Transverse colon (tissue), 4 donors: ENCODE data around the gene NLGN1. TPM values are rescaled to one million over a fixed set of nuclear protein-coding genes. Genes with fewer than 3 reads are reported as not detected.

Experiments used
- DNase-seq: peaks from one replicate; pipeline ENCODE4 v3.0.0-alpha.2; 2019
- H3K27ac ChIP-seq, 4 donors: fragments of 200-600 bp; sonication (generic); 2 replicates each; pipeline ENCODE4 v1.5.1; 2016 to 2018; ENCODE audit warnings: inconsistent platforms in 4 of 4
- H3K27me3 ChIP-seq: fragments of 200-600 bp; sonication (generic); 2 replicates; pipeline ENCODE4 v1.5.1; 2017; ENCODE audit warnings: inconsistent platforms
- H3K36me3 ChIP-seq, 4 donors: fragments of 200-600 bp; sonication (generic); 2 replicates each; pipeline ENCODE4 v1.5.1; 2017 to 2019; ENCODE audit warnings: inconsistent platforms in 4 of 4
- H3K4me1 ChIP-seq, 4 donors: fragments of 200-600 bp; sonication (generic); 2 replicates each; pipeline ENCODE4 v1.5.1; 2017 to 2020; ENCODE audit warnings: inconsistent platforms in 4 of 4
- H3K4me3 ChIP-seq, 4 donors: fragments of 200-600 bp; sonication (generic); 1 replicate in 1 of 4; 2 replicates in 3 of 4; pipeline versions ENCODE4 v1.5.1 to v1.6.1; 2017 to 2019; ENCODE audit warnings: inconsistent platforms in 4 of 4
- H3K9me3 ChIP-seq, 2 donors: fragments of 200-600 bp; sonication (generic); 2 replicates each; pipeline ENCODE4 v1.5.1; 2017 to 2019; ENCODE audit warnings: inconsistent platforms in 2 of 2
- EP300 ChIP-seq: sonication (generic); formaldehyde crosslinking; IDR thresholded peaks from one replicate; pipeline ENCODE4 v1.6.1; 2017; ENCODE audit warnings: antibody characterized with exemption, low read depth
- POLR2A ChIP-seq: fragments of 450-650 bp; IDR thresholded peaks from one replicate; pipeline ENCODE4 v1.6.1; 2016; ENCODE audit warnings: antibody characterized with exemption, mild to moderate bottlenecking, moderate library complexity
- POLR2AphosphoS5 ChIP-seq, 3 donors: sonication (generic); formaldehyde crosslinking; IDR thresholded peaks; one replicate each; pipeline ENCODE4 v1.6.1; 2016; ENCODE audit warnings: antibody characterized with exemption in 3 of 3
- WGBS, 2 donors: methylation state at CpG; one replicate each; pipeline ENCODE4 v1.1.5; 2018; ENCODE audit warnings: low coverage in 1 of 2; 5-methylcytosine and 5-hydroxymethylcytosine counted together
- in situ Hi-C, 4 donors: fragments of 200-750 bp; cut with MboI; loops; one replicate each; pipeline versions ENCODE4 v1.15.0 to v1.15.1; 2017; ENCODE audit warnings: low sequenced_read_pairs in 3 of 4, low pct_ligation_motif_present in 1 of 4, low pct_unique_long_range_greater_than_20kb in 1 of 4
- intact Hi-C: fragments of 100-400 bp; cut with DNase I; formaldehyde crosslinking; loops from one replicate; pipeline ENCODE4 v1.15.1; 2023; ENCODE audit warnings: low total_unique reads
- total RNA-seq, 4 donors: library from RNA; depleted of rRNA; stranded (reverse); fragments of >200 nt; gene quantifications; one replicate each; pipeline ENCODE4 v1.1.0, GENCODE V29; 2016
- TF ChIP-seq, protein P1 (sequence below), 5 experiments: fragments of 200-600 bp in 3 of 5; fragments of 450-650 bp in 2 of 5; sonication (generic) in 3 of 5; IDR thresholded peaks; 1 replicate in 2 of 5; 2 replicates in 3 of 5; pipeline ENCODE4 v1.5.1; 2016 to 2017; ENCODE audit warnings: antibody characterized with exemption in 5 of 5, inconsistent platforms in 3 of 5, mild to moderate bottlenecking in 2 of 5, moderate library complexity in 1 of 5

The NLGN1 gene
- total RNA-seq, 4 donors from 2014 or later = 0.40 to 5.2 (median 1.9) TPM; not detected in 1

DNA sequence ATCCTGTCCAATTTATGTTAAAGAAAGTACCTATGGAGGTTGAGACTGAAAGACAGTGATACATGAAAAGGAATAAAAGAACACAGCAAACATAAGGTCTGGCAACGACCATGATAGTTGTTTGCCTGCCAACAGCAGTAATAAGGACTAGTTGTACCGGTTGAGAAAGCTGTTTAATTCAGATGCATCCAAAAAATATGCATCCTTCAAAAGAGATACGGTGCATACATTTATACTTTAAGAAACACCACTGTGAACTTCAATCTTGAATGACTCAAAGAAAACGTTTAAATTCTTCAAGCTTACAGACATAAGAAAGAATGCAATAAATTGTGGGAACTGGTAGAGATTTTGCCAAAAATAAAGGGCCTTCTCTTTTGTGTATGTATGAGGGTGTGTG, 492.1 kb downstream of the NLGN1 start:
- no peaks in the 10 kb centered on the region for H3K27me3 ChIP-seq
- H3K4me1 ChIP-seq = no peaks in the 10 kb centered on the region
- intact Hi-C loops = no loop called here
- H3K4me3 ChIP-seq = no peak overlapping the region
- WGBS, 2 donors = 22 to 43% methylated on average over 4 of the region's 4 CpGs
- H3K9me3 ChIP-seq = no peaks in the 10 kb centered on the region
- no peak for TF ChIP-seq POLR2AphosphoS5 (IDR thresholded peaks at IDR 0.05)
- no peak for TF ChIP-seq POLR2A
- no peak for TF ChIP-seq EP300
- TF ChIP-seq, protein P1, sequence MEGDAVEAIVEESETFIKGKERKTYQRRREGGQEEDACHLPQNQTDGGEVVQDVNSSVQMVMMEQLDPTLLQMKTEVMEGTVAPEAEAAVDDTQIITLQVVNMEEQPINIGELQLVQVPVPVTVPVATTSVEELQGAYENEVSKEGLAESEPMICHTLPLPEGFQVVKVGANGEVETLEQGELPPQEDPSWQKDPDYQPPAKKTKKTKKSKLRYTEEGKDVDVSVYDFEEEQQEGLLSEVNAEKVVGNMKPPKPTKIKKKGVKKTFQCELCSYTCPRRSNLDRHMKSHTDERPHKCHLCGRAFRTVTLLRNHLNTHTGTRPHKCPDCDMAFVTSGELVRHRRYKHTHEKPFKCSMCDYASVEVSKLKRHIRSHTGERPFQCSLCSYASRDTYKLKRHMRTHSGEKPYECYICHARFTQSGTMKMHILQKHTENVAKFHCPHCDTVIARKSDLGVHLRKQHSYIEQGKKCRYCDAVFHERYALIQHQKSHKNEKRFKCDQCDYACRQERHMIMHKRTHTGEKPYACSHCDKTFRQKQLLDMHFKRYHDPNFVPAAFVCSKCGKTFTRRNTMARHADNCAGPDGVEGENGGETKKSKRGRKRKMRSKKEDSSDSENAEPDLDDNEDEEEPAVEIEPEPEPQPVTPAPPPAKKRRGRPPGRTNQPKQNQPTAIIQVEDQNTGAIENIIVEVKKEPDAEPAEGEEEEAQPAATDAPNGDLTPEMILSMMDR (IDR thresholded peaks at IDR 0.05) = no peak
- H3K27ac ChIP-seq = no peak overlapping the region
- H3K36me3 ChIP-seq = no peaks in the 10 kb centered on the region
- no peak for DNase-seq
- in situ Hi-C loops = no loop called here

DNA sequence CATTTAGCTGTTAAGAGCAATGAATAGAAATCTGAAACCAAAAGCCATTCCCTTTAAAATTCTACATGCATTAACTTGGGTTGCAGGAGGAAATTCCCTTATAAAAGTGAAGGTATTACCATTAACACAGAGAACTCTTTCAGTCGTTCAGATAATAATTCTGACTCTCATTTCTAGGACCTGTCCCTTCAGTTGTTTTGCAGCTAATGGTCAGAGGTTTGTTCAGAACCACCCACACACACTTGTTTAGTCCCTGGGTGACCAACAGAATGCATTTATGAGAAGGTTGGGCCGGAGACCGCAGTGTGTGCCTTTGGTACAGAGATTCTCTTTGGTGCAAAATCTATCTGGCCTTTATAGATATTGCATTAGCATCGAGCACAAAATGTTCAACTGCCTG, 492.5 kb downstream of the NLGN1 start:
- no peak for DNase-seq
- intact Hi-C loops (no loop called here), in situ Hi-C loops (no loop called here)
- Histone ChIP-seq H3K9me3 (no peaks in the 10 kb centered on the region), H3K36me3 (no peaks in the 10 kb centered on the region), H3K4me1 (no peaks in the 10 kb centered on the region), H3K27ac (no peak overlapping the region), H3K4me3 (no peak overlapping the region), H3K27me3 (no peaks in the 10 kb centered on the region)
- TF ChIP-seq POLR2AphosphoS5 (IDR thresholded peaks at IDR 0.05) = no peak
- 67 to 79% methylated on average over 1 to 4 of the region's 4 CpGs for WGBS, 2 donors

DNA sequence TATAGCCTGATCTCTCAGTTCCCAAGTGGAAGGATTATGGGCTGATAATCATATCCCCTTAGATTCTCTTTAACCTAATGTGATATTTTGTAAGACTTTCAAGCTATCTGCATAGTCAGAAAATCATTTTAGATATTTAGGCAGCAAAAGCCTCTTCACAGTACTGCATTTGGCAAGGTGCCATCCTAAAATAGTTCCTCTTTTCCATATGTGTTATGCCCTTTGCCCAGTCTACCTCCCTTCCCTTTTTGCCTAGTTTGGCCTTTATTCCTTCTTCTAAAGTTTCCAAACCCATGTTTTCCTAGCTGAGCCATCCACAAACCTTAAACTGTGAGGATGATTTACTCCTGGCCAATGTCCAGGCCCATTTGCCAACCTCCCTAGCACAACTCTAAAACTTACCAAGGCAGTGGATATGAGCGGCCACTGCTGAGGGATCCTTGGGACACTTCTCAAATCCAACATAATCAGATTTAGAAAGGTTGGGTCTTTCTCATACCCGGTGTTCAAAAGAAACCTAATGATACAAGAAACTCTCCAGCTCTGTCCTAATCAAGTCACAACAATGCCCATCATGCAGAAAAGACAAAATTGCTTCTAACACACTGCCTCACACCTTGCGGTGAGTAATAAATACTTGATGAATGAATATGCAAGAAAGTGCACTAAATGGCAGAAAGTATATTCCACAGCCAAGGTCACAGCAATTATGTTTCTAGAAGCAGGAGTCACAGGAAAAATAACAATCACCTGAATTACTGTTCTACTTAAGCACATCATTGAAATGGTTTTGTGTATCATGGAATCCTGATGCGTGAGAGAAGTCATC, 493.9 kb downstream of the NLGN1 start:
- in situ Hi-C loops = no loop called here
- 88 to 89% methylated on average over 3 to 4 of the region's 4 CpGs for WGBS, 2 donors
- H3K4me3 ChIP-seq = no peak overlapping the region
- no peaks in the 10 kb centered on the region for H3K27me3 ChIP-seq
- no peak for DNase-seq
- H3K4me1 ChIP-seq = no peaks in the 10 kb centered on the region
- TF ChIP-seq, protein P1 (IDR thresholded peaks at IDR 0.05) = no peak
- TF ChIP-seq POLR2AphosphoS5 (IDR thresholded peaks at IDR 0.05) (no peak), EP300 (no peak), POLR2A (no peak)
- H3K9me3 ChIP-seq = no peaks in the 10 kb centered on the region
- intact Hi-C loops = no loop called here
- H3K36me3 ChIP-seq = no peaks in the 10 kb centered on the region
- no peak overlapping the region for H3K27ac ChIP-seq

DNA sequence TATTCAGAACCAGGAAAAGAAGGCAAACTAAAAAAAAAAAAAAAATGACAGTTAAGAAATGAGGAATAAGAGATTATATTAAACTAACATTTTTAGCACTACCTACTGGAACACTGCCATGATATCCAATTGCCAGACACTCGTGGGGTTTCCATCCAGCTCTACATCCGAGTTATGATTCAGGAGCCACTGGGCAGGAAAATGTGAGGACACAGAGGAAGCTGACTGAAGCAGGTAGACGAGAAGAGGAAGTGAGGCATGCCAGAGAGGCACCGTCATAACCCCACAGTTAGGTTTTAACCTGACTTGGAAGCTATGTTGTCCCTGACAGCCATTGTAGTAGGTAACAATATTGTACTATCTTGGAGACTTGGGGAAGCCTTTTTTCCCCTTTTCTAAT, 495.0 kb downstream of the NLGN1 start:
- H3K27me3 ChIP-seq = no peaks in the 10 kb centered on the region
- H3K4me3 ChIP-seq = no peak overlapping the region
- H3K9me3 ChIP-seq = no peaks in the 10 kb centered on the region
- 50 to 52% methylated on average over 4 of the region's 4 CpGs for WGBS, 2 donors
- intact Hi-C loops = no loop called here
- no peak for DNase-seq
- no peaks in the 10 kb centered on the region for H3K4me1 ChIP-seq
- no peak overlapping the region for H3K27ac ChIP-seq
- in situ Hi-C loops = no loop called here
- H3K36me3 ChIP-seq = no peaks in the 10 kb centered on the region
- TF ChIP-seq POLR2A (no peak), POLR2AphosphoS5 (IDR thresholded peaks at IDR 0.05) (no peak), EP300 (no peak)

DNA sequence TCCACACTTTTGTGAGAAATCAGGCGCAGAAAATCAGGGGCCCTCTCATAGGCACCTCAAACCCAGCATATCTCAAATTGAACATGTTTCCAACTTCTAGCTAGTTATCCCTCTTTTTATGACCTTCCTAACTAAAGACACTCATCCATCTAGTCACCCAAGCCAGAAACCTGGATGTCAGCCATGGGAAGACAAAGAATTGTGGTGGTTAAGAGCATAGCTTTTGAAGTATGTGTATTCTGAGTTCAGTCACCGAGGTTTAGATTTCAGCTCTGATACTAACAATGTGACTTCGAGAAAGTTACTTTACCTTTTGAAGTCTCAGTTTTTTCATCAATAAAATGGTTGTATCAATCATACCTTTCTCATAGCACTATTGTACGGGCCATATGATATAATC, 495.5 kb downstream of the NLGN1 start:
- in situ Hi-C loops (no loop called here), intact Hi-C loops (no loop called here)
- H3K4me3 ChIP-seq = no peak overlapping the region
- no peaks in the 10 kb centered on the region for H3K36me3 ChIP-seq
- H3K4me1 ChIP-seq = no peaks in the 10 kb centered on the region
- no peaks in the 10 kb centered on the region for H3K9me3 ChIP-seq
- no peak for TF ChIP-seq EP300
- TF ChIP-seq, protein P1 (IDR thresholded peaks at IDR 0.05) = no peak
- TF ChIP-seq POLR2AphosphoS5 (IDR thresholded peaks at IDR 0.05) = no peak
- TF ChIP-seq POLR2A = no peak
- DNase-seq = no peak
- H3K27me3 ChIP-seq = no peaks in the 10 kb centered on the region
- H3K27ac ChIP-seq = no peak overlapping the region
- WGBS, 2 donors = 65 to 80% methylated on average over 4 of the region's 4 CpGs
